Activated T-cell treated with anti-CD3 and anti-CD28 coated beads for 1 hour (primary cell): Measurements from ENCODE around the gene LRP1B.
"Not testable (repeated sequence)": the region's sequence is repeated elsewhere in the genome, so short reads cannot be mapped to it uniquely, and the experiment has no call there.

Source experiments
- DNase-seq: peaks from one replicate; pipeline ENCODE4 v3.0.0-alpha.2; 2020; ENCODE audit warnings: low read depth

LRP1B gene

GRCh38 chr2:141020346-141020745, 1110.5 kb downstream of the LRP1B start:
- no peak for DNase-seq

- DNase-seq: no peak
Observed at GRCh38 chr2:141015341-141016047, 1115.3 kb downstream of the LRP1B start.

- no peak for DNase-seq
Observed at GRCh38 chr2:141003967-141004657, 1126.7 kb downstream of the LRP1B start.

- no peak for DNase-seq
Observed at GRCh38 chr2:141001750-141002149, 1129.1 kb downstream of the LRP1B start.

- no peak for DNase-seq
Observed at GRCh38 chr2:140998577-140998976, 1132.2 kb downstream of the LRP1B start.

- no peak for DNase-seq
Observed at GRCh38 chr2:140998017-140998416, 1132.8 kb downstream of the LRP1B start.

GRCh38 chr2:140994856-140995255, 1136.0 kb downstream of the LRP1B start:
- no peak for DNase-seq

GRCh38 chr2:140990416-140990815, 1140.4 kb downstream of the LRP1B start:
- no peak for DNase-seq

- DNase-seq: no peak
Observed at GRCh38 chr2:140988597-140988996, 1142.2 kb downstream of the LRP1B start.

- DNase-seq: no peak
Observed at GRCh38 chr2:140986456-140986855, 1144.4 kb downstream of the LRP1B start.

- DNase-seq: no peak
Observed at GRCh38 chr2:140975237-140975636, 1155.6 kb downstream of the LRP1B start.

- DNase-seq: no peak
Observed at GRCh38 chr2:140972724-140973123, 1158.1 kb downstream of the LRP1B start.

GRCh38 chr2:140964324-140964723, 1166.5 kb downstream of the LRP1B start:
- not testable (repeated sequence) for DNase-seq

- no peak for DNase-seq
Observed at GRCh38 chr2:140949932-140950331, 1180.9 kb downstream of the LRP1B start.

- no peak for DNase-seq
Observed at GRCh38 chr2:140947236-140947635, 1183.6 kb downstream of the LRP1B start.

- DNase-seq: no peak
Observed at GRCh38 chr2:140943867-140944266, 1186.9 kb downstream of the LRP1B start.

- DNase-seq: no peak
Observed at GRCh38 chr2:140942284-140942683, 1188.5 kb downstream of the LRP1B start.

- no peak for DNase-seq
Observed at GRCh38 chr2:140929849-140930248, 1201.0 kb downstream of the LRP1B start.

- DNase-seq: no peak
Observed at GRCh38 chr2:140918426-140918825, 1212.4 kb downstream of the LRP1B start.

GRCh38 chr2:140916410-140916809, 1214.4 kb downstream of the LRP1B start:
- DNase-seq: no peak

- DNase-seq: no peak
Observed at GRCh38 chr2:140910683-140911082, 1220.1 kb downstream of the LRP1B start.

GRCh38 chr2:140905083-140905781, 1225.6 kb downstream of the LRP1B start:
- DNase-seq: no peak

- DNase-seq: no peak
Observed at GRCh38 chr2:140895378-140895777, 1235.4 kb downstream of the LRP1B start.
